Activated naive CD4-positive, alpha-beta T cell treated with anti-CD3 and anti-CD28 coated beads, Interleukin-2, amount 50 U/mL, for 16 hours (primary cell): Measurements from ENCODE around the gene GALNTL6.

Source experiments
- DNase-seq: peaks from one replicate; pipeline ENCODE4 v3.0.0-alpha.2; 2020

Gene GALNTL6

DNA sequence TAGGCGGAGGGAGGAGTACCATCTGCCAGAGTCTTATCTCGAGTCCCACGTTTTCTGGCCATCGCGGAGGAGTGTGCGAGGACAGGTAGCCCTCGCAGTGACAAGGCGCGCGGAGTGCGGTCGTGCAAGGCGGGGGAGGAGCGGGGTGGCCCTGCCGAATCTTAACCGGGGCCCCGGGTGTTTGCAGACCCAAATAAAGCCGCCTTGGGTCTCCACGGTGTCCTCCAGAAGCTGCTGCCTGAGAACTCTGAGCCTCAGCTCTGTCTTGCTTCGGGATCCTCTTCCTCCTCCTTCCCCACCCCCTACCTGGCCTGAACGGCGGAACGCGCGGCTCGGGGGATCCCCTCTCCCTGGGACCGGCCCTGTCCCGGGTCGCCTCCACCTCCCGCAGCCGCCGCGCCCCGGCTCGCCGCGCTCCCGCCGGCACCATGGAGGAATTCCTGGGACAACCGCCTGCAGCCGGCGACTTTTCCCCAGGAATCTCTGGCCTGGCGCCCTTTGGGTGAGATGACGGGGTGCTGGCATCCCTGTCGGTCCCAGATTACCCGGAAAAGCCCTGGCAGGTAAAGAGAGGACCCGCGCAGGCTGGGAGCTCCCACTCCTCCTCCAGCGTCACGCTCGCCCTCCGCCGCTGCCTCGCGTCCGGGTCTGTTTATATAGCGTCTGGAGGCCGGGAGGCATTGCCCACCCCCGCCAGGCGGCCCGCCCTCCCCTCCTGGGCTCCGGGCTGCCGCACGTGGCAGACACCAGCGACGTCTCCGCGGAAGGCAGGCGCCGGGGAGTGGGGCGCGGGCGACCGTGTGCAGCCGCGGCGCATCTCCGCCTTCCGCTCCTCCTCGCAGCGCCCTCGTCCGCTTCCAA, at the start of gene GALNTL6:
TSS of gene GALNTL6 (plus strand) at position 740 of the 861 bp plus-strand sequence.
- no peak for DNase-seq

DNA sequence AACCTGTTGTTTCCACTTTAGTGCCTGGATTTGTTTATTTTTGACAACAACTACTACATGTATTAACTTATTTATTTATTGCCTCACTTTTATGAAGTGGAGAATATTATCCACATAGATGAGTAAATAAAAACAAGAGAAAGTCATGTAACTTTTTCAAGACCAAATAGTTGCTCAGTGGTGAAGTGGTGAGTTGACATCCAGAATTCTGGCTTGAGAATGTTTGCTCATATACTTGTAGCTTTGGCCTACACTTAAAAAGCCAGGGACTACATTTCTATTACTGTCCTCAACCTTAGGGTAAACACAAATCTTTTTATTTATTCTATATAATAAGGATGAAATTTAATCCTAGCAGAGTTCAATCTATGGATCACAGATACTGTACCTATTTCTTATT, 47.7 kb upstream of the GALNTL6 start:
- no peak for DNase-seq

DNA sequence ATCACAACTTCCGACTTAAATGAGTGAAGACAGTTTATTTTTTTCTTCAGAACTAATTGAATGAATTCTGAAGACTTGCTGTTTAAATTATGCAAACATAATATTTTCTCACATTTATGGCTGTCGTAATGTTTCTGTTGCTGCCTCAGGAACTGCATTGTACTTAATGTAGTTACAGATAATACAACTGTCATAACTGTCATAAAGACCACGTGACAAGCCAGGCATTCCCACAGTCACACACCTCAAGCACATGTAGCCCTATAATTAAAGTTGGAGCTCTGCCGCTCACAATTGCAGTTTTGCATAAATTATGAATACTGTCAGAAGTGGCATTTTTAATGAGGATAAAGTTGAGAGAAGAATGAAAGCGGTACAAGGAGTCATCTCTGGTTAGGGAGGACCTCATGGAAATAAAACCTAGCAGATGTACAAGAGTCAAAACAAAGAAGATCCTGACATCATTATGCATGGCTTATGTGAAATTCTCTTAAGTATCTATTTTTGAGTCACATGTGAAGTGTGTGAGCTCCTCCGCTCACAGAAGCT, 38.5 kb upstream of the GALNTL6 start:
- no peak for DNase-seq

DNA sequence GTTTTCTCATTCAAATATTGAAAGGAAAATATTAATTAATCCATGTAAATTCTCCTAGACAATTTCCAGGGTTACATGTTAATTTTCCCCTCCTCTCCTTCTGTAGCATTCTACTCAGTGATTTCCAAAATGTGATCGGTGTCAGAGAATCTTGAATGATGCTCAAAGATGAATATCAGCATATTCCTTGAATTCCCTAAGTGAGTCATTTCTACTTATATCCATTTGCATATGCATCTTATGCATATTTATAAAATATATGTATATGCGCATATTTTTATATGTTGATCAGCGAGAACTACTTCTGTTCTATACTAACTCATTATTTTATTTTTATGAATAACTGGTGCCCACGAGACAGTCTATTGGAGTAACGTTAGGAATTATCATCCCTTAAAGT, 33.9 kb upstream of the GALNTL6 start:
- no peak for DNase-seq

DNA sequence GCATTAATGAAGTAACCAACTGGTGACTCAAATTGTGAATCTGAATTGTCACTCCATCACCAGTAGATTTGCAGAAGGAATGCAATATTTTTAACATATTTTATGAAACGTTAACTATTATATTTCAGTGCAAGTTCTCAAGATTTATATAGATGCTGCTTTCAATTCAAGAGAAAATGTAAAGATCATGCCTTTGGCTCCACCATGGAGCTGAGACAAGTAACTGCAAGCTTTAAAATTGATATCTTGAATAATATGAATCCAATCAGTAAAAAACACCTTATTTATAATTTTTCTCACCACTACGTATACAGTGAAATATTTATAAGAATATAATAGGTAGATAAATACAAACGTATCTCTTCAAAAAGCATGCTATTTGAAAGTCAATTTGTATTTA, 27.8 kb upstream of the GALNTL6 start:
- DNase-seq, result no peak

DNA sequence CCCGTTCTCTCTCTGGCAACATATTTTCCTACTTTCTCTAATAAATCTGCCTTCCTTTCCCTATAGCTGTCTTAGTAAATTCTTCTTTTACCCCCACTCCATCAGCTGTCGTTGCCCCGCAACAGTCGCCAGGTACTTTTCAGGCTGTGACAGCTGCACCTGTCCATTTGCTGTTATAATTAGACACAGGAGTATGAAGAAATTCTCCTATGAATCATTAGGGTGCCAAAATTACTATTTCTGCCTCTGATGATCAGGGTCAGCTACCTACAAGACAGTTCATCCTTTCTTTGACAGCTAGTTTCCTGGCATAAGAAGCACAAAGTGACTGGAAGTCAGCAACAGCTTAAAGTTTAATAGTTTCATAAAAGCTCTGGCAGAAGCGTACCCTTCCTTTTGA, 19.5 kb upstream of the GALNTL6 start:
- DNase-seq, result no peak

DNA sequence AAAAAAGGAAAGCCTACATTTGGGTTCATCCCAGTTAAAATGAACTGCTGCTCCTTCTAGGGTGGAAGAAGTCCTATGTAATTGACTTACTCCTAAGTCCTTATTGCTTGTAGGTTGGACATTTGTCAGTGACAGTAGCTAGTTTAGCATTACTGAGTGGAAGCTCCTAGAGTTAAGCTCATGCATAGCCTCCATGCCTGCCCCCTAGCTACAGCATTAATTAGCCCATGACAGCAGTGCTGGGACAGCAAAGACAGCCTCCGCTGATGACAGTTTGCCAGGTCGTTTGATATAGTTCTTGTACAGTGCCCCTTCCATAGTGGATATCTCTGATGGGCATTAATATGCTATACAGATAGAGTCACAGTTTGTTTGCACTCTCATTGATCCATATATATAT, 18.7 kb upstream of the GALNTL6 start:
- DNase-seq, result no peak

DNA sequence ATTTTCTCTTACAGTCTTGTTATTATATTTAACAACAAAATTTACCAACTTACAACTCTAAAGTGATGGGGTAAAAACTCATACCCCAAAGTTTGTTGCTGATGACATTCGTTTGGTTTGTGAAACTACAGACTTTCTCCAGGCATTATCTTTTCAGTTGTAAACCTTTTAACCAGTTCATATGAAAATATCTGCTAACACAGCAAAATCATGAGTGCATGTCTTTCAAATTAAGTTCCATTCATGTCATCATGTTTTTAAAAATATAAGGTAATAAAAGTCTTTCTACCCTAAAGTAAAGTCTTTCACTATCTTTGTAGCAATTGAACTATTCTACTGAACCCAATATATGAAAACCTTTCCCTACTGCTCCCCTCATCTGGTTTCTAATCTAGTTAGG, 3.4 kb upstream of the GALNTL6 start:
- DNase-seq, result no peak

DNA sequence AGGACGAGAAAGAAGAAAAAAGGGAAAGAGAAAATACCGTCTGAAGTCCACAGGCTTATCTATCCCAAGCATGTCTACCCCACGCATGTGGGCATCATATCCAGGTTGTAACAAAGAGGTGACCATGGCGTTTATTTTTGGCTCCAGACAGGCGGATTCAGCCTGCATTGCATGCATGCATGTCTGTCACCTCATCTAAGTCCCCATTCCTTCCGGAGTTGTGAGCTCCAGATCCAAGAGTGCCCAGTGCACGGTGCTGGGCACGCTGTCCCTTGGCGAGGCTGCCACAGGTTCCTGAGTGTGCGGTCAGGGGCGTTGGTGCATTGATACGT, 905 bp upstream of the GALNTL6 start:
- no peak for DNase-seq

DNA sequence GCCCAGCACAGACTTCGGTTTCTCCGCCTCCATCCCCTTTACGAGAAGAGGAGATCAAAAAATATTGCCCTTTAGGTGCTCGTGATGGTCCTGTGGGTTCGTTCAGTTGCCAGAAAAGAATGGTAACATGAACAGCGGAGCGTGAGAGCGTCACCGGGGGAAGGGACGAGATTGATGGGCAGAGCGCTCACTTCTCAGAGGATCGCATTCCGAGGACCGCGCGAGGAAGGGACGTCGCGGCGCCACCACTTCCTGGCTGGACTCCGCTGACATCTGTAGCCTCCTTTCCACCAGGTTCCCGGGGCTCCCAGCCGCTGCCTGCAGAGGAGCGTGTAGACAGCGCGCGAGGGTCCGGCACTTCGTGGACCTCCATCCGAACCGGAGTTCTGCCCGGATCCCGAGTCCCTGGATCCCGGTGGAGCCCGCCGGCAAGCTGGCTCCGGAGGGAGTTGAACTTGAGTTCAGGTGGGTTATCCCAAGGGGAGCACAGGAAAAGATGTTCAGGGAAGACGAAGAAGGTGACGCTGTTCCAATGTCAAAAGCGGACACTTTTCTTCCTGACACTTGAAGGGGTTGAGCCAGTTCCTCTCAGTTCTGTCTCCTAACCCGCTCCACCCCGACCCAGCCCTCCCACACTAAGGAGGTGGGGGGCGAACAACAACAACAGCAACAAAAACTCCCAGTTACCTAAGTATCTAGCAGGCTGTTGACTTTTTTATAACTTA, 484 bp downstream of the GALNTL6 start:
- no peak for DNase-seq

DNA sequence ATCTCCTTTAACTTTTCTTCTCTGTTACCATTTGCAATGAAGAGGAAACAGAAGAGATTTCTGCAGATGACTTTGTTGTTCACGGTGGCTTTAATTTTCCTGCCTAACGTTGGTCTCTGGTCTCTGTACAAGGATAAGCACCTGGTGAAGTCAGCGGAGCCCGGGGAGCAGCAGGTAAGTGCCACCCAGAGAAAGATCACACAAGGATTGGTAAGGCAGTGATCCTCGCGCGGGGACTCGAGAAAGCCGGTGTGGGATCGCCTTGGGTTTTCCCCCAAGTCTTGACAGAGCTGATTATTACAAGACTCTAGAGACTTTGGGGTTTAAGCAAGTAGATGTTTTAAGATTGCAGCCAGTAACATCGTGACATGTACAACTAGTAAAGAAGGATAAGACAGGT, 1.3 kb downstream of the GALNTL6 start:
- DNase-seq, result no peak

DNA sequence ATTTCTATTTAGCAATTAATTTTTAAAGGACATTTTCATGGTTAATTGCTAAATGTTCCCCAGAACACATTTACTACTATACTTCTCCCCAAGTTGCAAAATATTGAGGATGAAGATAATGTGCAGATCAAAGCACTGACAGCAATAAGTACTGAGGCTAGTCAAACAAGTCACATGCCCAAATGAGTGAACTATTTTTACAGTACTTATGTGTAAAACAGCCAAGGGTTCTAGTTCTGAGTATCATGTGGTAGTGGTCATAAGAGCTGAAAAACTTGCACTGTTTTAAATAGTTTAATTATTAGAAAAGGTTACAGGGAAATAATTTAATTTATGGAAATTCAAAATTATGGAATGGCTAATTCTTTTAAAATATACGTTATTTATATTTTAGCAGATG, 3.8 kb downstream of the GALNTL6 start:
- DNase-seq, result no peak

DNA sequence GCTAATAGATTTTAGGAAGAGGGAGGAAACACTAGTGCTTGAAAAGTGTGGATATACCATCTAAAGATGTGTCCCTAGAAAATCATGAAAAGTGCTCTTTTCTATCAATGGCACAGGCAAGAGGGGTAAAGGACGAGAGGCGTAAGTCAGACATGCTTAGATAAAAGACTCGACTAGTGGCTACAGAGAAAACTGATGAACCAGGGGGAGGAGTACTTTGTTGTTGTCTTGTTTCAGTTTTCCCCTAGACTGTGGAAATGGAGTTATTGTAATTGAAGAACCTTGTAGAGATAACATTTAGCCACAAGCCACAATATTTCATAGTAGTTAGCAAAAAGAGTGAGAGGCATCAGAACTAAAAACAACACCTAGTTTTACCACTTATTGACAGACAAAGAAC, 21.4 kb downstream of the GALNTL6 start:
- DNase-seq, result no peak

DNA sequence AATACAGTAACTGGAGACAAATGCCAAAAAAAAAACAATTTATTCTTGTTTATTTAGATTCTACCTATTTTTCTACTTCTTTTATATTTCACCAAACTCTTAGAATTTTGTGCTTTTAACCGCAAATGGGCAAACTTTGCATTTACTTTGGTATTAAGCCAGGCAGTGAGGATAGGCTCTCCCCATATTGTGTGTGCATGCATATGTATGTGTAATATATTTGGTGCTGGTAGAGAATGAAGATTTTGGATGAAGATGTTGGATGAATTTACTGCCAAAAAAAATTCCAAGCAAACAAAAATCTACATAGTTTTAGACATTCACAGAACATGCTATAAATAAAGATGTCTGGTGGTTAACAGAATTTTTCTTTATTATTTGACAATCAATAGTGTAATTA, 30.3 kb downstream of the GALNTL6 start:
- DNase-seq, result no peak

DNA sequence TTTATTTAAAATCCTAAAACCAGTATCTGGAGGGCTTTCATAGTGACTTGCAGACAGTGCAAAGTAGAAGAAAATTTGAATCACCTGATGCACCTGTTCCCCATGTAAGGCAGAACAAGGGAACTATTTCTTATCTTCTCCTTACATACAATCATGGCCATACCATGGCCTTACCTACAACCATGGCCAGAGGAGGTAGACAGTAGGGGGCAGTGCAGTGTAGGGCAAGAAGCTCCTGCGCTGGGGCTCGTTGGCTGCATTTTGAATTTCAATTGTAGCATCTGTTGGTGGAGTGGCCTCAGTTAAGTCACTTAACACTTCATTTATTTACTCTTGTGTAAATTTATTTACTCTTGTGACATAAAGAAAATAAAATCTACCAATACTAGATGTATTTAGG, 33.0 kb downstream of the GALNTL6 start:
- DNase-seq, result no peak

DNA sequence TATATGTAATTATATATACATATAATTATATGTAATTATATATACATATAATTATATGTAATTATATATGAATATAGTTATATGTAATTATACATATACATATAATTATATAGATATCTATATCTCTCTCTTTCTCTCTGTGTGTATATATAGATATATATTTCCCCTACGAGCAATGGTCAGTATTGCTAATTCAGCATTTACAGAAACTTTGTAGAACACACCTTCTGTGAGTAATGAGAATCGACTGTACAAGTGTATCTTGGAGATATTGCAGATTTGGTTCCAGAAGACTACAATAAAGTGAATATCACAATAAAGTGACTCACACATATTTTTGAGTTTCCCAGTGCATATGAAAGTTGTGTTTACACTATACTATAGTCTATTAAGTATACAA, 33.7 kb downstream of the GALNTL6 start:
- DNase-seq, result no peak

DNA sequence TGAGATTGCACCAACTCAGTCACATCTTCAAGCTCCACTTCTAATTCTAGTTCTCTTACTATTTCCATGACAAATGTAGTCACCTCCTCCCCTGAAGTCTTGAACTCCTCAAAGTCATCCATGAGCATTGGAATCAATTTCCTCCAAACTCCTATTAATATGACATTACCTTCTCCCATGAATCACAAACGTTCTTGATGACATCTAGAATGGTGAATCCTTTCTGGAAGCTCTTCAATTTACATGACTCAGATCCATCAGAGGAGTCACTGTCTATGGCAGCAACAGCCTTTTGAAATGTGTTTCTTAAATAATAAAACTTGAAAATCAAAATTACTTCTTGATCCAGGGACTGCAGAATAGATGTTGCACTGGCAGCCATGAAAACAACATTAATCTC, 34.5 kb downstream of the GALNTL6 start:
- no peak for DNase-seq

DNA sequence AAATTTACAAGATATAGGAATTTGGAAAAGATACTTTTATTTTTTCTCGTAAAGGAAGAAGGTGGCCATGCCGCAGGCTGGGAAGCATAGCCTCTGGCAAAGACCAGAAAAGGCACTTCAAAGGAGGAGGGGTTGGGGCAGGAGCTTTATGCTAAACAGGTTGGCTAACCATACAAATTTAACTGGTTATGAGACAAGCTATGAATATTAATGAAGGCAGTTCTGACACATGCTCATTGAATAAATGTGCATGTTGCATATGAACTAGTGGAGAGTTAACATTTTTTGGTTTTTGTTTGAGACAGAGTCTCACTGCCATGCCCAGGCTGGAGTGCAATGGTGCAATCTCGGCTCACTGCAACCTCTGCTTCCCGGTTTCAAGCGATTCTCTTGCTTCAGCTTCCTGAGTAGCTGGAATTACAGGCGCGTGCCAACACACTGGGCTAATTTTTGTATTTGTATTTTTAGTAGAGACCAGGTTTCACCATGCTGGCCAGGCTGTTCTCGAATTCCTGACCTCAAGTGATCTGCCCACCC, 36.5 kb downstream of the GALNTL6 start:
- no peak for DNase-seq

DNA sequence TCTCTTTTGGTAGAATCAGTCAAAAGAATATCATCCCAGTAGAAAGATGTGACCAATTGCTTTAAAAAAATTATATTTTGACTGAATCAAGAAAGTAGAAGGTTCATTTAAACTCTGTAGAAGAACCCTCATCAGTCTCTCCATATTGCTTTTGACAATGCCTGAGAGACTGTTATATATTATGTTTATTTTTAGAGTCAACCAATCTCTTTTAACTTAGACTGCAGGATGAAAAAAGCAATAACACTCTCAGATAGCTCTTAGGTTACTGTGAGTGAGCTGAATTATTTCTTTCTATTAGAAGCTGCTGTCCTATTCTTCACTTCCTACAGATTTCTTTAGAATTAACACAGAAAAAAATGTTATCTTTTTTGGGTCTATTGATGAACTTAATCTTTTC, 38.1 kb downstream of the GALNTL6 start:
- DNase-seq, result no peak

DNA sequence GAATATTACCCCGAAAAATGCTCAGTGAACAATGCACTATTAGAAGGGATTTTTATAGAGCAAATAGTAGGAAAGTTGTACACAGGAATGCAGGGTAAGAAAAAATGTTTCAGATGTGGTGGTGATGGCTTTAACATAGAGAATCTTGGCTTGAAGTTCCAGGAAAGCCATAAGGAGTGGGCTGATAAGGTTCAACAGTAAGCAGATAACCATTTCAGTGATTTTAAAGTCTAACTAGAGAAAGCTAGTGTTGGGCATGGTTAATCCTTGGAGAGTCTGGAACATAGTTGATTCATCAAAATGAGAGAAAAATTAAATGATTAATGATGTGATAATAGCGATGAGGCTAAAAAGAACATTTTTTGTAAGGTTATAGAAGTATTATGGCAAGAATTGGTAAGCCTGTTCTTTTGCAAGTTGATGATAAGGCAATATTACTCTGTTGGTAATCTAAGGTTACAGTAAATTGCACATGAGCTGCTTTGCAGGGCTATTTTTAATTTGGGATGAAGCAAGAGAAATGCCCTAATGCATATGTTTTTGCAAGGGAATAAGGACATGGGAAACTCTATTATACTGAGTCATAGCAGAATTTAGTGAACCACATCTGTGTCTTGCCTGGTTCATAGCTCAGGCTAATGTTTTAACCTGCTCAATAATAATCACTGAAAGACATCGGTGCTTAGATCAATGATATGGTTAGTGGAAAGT, 44.3 kb downstream of the GALNTL6 start:
- no peak for DNase-seq

DNA sequence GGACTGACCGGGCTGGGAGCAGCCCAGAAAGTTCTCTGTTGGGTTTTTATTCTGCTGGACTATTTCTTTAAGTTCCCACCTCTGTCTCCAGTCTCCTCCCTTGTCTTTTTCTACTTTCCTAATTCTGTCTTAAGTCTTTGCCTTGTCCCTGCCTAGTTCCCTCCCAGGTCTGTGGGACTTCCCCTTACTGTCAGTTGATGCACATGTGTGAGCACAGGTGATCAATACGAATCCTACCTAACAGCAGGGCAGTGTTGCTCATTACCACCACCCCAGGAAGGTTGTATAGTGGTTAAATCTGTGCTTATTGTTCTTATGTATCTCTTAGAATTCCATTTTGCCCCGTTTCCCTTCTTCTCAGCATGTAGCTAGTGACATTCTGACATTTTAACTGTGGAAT, 62.1 kb downstream of the GALNTL6 start:
- no peak for DNase-seq

DNA sequence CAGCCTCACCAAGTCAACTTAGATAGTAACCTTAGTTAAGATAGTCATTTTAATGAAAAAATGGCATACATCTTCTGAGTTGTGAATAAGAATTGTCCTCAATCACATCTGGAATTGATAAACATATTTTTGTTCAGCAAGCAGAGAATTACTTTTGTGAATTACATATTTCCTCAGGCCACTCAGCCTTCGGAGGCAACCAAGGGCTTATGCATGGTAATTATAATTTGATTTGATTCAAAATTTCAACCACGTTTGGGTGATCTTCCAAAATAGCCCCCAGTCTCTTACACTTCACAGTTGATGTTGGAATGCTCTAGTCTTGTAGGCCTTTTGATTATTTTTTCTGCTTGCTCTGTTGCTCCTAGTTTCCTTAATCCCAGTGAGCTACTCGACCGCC, 63.4 kb downstream of the GALNTL6 start:
- DNase-seq, result no peak

DNA sequence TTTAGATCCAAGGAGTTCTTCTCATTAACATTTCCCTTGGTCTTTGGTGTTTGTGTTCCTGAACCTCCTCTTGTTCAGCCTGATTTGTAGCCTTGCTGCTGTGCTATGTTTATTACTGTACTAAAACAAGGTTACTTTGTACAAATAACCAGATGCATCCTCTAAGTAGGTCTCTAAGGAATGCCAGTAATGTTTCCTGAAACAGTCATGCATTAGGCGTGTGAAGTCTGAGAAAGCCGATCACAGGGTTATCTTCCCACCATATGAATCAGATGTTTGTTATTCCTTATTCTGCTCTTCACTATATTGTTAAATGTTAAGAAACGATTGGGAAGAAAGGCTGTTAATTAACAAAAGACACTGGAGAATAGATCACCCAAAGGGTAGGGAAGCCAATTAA, 66.9 kb downstream of the GALNTL6 start:
- no peak for DNase-seq

DNA sequence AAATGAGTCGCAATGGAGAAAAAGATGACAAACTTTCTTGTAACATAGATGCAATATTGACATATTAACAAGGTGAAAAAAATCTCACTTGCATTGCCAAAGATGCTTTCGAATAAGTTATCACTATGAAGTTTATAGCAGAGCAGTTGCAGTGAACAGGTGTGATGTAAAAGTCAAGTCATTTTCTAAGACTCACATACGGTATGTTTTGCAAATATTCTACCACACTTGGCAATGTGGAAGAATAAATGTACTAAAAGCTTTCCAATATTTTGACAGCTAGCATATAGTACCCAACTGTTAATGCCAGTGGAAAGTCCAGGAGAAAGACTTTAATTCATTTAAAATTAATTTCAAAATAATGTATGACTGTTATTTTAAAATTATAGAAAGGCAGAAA, 76.5 kb downstream of the GALNTL6 start:
- DNase-seq, result no peak
